Inflammatory macrophage treated with lipopolysaccharide for 4 hours (primary cell): Measurements from ENCODE around the gene UCN2.

Experiments
- DNase-seq: peaks from one replicate; pipeline ENCODE4 v3.0.0-alpha.2; 2020

Gene UCN2

GRCh38 chr3:48588230-48588629 is 24.6 kb upstream of the UCN2 start:
- no peak for DNase-seq

GRCh38 chr3:48587686-48588085 is 24.1 kb upstream of the UCN2 start:
- no peak for DNase-seq

- DNase-seq: no peak
Measured at GRCh38 chr3:48585411-48585810, 21.8 kb upstream of the UCN2 start.

- no peak for DNase-seq
Measured at GRCh38 chr3:48584836-48585235, 21.3 kb upstream of the UCN2 start.

DNA sequence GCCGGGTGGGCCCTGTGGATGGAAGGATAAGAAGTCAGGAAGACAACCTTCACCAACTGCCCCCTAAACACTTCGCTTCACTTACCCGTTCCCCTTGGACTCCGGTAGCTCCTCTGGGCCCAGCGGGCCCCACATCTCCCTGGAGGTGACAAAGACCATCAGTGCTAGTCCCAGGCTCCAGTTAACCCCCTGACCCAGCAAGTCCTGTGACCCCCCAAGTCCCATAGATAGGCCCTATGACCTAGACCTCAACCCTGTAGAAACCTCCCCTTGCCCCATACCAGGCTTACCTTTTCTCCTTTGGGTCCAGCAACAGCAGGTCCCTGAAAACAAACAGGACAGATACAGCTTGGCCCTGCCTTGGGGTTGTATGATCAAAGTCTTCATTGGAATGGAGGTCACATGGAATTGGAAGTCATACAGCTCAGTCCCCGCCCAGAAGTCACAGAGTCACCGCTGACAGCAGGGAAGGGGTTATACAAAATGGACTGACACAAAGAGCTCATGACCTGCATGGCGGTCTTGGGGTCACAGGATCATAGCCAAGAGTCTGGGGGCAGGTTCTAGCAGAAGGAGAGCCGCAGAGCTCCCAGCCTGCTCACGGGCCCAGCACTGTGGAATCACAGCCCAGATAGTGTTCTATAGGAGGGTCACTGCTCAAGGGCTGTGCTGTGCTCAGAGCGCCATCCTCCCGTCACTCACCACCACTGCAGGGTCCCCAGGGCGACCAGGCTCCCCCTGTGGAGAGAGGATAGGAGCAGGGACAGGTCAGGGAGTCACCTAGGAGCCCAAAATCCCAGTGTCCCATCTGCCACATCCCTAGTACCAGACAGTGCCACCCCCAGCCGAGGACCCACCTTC is 18.3 kb upstream of the UCN2 start:
- no peak for DNase-seq

GRCh38 chr3:48576647-48577046 is 13.1 kb upstream of the UCN2 start:
- no peak for DNase-seq

GRCh38 chr3:48575366-48575765 is 11.8 kb upstream of the UCN2 start:
- no peak for DNase-seq

DNA sequence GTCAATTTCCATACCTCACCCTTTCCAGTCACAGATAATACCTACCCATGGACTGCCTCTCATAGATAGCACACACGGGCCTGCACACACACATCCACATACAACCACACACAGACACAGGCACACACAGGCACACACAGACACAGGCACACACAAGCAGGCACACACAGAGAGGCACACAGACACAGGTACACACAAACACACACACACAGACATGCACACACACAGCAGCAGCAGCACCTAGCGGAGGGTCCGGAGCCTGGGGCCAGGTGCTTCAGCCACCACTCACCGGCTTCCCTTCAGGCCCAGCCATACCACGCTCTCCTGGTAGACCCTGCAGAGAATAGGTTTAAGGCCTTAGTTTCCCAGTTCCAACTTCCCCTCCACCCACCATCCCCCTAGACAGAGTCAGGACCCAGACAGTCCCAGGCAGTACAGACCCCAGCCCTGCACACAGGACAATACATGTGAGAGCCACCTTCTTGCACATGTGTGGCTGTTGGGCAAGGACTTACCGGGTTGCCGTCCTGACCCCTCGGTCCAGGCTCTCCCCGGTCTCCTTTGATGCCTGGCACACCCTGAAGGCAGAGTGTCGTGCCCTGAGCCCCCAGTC is 10.5 kb upstream of the UCN2 start:
- DNase-seq: no peak

DNA sequence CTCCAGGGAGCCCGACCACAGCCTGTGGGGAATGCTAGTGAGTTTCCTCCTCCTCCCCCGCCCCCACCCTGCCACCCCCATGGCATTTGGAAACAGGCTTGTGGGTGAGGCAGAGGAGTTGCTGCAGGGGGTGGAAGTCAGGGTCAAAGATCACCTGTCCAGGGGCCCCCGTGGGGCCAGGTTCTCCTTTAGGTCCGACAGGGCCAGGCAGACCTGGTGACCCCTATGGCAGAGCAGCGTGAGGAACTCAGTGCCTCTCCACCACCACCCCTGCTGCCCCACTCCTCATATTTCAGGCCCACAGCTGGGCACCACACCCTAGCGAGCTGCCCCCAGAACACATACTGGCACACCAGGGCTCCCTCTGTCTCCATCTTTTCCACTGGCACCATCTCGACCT is 8.9 kb upstream of the UCN2 start:
- DNase-seq: no peak

- DNase-seq: no peak
Measured at GRCh38 chr3:48571938-48572337, 8.4 kb upstream of the UCN2 start.

DNA sequence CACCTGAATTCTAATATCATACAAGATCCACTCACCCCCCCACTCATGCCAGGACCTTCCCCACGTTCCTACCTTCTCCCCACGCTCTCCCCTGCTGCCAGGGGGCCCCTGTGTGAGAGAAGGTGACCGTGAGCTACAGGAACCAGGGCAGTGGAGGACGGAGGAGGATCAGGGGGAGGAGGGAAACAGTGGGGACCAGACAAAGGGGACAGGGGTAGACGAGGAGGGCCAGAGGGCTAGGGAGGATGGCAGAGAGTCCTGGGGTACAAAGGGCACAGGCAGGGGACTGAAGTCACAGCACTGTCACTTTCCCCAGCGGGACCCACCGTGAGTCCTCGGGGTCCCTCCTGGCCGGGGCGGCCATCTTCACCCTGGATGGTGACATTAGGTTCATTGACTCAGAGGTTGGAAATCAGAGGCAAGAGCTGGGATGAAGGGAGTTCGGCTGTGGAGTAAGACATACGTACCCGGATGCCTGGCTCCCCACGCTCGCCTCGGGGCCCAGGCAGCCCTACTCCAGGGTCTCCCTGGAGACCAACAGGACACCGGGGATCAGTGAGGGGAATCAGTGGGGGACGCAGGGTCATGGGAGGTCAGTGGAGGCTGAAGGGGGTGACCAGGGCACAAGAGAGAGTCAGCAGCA is 6.3 kb upstream of the UCN2 start:
- DNase-seq: no peak

DNA sequence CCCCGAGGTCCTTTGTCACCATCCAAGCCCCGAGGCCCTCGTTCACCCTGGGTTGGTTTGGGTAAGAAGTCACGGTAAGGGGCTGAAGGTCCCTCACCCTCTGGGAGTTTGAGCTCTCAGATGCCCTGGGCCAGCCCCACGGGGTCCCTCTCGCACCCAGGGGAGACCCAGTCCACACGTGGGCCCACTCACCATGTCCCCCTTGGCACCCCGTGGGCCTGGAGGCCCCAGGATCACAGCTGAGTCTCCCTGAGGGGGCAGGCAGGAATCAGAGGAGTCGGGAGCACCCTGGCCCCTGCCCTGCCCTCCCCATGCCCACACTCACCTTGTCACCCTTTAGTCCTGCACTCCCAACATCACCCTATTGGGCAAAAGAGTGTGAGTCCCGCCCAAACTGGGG is 5.8 kb upstream of the UCN2 start:
- DNase-seq: no peak

DNA sequence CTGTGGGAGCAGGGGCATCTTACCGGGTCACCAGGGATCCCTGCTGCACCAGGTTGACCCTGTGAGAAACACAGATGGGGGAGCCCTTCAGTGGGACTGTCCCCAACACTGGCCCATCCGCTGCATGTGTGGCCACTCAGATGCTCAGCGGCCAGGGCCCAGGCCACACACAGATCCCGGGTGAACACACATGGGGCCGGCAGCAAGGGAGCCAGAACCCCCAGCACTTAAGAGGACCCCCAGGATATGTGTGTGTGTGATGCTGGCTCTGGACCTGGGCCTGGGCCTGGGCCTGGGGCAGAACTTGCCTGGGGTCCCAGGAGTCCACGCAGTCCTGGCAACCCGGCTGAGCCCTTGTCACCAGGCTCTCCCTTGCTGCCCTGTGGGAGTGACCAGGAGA is 4.9 kb upstream of the UCN2 start:
- DNase-seq: no peak

DNA sequence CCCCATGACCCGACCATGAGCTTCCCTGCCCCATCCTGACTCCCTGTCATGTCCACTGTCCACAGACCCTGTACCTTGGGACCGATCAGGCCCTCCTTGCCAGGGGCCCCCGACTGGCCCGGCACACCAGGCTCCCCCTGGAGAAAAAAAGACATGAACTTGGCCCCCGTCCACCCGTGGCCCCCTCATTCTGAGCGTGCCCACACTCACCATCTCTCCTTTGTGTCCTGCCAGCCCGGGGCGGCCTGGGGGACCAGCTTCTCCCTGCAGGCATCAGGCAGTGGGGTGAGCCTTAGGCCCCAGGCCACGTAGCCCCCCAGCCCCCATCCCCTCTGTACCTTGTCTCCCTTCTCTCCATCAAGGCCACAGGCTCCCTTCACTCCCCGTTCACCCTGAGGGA is 3.9 kb upstream of the UCN2 start:
- DNase-seq: no peak

DNA sequence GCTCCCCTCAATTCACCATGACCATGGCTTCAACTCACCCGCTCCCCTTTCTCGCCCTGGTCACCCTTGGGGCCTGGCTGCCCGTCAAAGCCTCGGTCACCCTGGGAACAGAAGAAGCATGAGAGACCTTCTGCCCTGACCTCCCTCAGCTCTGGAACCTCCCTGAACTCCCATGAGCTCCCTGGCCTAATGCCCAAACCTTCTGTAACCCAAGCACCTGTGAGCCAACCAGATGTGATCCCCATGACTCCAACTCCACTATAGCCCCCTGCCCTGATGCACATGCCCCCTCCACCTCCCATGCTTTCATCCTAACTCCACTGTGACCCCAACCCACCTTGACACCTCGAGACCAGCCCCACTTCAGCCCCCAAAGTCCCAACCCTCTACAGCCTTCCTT is 3.5 kb upstream of the UCN2 start:
- DNase-seq: no peak

GRCh38 chr3:48566401-48566760 is 2.8 kb upstream of the UCN2 start:
- DNase-seq: no peak

- DNase-seq: peak; percentile 50
Measured at GRCh38 chr3:48565591-48566400, 2.2 kb upstream of the UCN2 start.

DNA sequence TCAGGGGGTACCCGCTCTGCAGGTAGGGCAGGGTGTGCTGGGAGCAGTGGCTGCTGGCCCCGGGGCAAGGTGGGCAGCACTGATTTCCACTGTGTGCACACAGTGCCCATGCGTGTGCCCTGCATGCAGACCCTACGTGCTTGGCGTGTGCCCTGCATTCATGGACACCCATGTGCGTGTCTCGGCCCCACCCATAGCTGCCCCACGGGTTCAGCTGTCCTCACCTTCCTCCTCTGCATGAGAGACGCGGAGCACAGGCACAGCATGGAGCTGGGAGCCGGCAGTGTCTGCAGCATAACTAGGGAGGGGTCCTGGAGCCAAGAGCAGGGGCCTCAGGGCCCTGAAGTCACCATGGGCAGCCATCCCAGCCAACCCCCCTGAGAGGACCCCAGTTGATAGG is 1.6 kb upstream of the UCN2 start:
- no peak for DNase-seq

GRCh38 chr3:48564667-48565066 is 1.1 kb upstream of the UCN2 start:
- no peak for DNase-seq

- DNase-seq: peak; percentile 93
Measured at GRCh38 chr3:48564022-48564421, 441 bp upstream of the UCN2 start.

DNA sequence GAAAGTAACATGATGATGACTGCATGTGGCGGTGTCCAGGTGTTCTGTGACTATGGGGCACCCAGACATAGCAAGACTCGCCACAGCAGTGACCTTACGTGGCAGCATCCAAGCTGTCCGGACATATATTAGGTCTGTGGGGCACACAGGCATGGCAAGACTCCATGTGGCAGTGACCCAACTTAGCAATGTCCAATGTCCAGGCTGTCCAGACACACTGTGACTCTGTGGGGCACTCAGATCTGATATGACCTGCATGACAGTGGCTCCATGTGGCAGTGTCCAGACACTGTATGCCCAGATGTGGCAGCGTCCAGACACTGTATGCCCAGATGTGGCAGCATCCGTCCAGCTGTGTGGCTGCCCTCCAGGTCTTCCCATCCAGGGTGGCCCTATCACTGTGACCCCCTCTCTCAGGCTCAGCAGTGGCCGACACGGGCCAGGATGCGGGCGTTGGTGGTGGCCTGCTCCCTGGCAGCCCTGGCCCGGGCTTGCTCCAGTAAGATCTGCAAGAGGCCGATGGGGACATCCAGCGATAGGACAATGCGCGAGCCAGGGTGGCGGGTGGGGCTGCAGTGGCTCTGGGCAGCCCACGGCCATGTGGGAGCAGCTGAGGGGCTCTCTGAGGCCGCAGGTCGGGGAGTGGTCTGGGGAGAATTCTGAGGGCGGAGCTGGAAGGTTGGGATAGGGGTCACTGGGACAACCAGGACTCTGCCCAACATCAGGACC is 1.1 kb downstream of the UCN2 start:
- no peak for DNase-seq

- DNase-seq: peak; percentile 67
Measured at GRCh38 chr3:48561045-48561736, 2.4 kb downstream of the UCN2 start.
